HG03066 (cell line): ENCODE data around the gene CSH2.
"Not testable (repeated sequence)": the region's sequence is repeated elsewhere in the genome, so short reads cannot be mapped to it uniquely, and the experiment has no call there.

Experiments
- ATAC-seq: cut with Tn5 transposase; IDR thresholded peaks from one replicate; pipeline ENCODE4 v1.9.1; 2021; ENCODE audit warnings: low read depth; ENCODE audit not compliant: unreplicated experiment

CSH2 gene

GRCh38 chr17:63873577-63873976 lies at the start of gene CSH2:
TSS of gene CSH2 (minus strand) at chr17:63873677. CDS start at chr17:63873614, 63 bp downstream.
- not testable (repeated sequence) for ATAC-seq

DNA sequence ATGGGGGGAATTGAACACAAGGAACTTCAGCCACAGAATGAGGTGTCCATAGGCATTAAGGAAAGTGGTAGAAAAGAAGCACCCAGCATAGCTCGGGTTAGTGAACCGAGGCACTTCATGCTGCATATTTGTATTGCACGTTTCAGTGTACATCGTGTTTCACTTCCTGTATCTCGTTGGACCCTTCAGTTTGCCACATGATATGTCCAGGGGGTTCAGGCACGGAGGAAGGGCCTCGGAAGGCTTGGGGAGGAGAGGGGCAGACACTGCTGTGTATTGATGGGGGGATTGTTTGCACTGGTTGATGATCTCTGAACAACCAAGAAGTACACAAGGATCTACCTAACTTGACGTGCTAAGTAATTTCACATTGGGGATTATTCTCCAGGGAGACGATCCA lies 48.9 kb upstream of the CSH2 start:
- ATAC-seq: not testable (repeated sequence)

DNA sequence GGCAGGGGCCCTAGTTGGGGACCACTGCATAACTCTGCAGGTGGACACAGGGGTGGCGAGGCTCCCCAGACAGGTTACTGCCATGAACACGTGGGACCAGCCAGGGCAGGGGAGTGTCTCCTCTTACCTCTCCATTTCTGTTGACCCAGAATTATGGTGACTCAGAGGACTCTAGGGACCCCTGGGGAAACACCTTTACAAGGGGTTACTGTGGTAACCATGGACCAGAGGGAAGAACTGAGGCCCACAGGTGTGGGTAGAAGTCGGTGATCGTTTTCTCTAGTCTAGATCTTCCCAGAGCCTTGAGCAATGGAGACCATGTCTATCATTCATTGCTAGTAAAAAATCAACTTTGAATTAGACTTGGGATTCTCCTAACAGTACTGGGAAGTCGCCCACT lies 47.3 kb upstream of the CSH2 start:
- ATAC-seq: not testable (repeated sequence)

DNA sequence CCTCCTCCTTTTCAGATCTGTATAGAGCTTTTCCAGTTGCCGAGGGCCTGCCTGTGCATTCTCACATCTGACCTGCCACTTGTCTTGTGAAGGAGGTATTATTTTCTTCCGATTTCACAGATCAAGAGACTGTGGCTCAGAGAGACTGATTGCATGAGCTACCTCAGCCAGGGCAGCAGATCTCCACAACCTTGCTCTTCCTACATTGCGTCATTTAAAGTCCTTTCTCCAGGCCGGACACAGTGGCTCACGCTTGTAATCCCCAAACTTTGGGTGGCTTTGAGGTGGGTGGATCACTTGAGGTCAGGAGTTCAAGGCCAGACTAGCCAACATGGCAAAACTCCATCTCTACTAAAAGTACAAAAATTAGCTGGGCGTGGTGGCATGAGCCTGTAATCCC lies 46.6 kb upstream of the CSH2 start:
- ATAC-seq: not testable (repeated sequence)

- no peak for ATAC-seq
Observed at GRCh38 chr17:63919311-63919723, 45.8 kb upstream of the CSH2 start.

- ATAC-seq: not testable (repeated sequence)
Observed at GRCh38 chr17:63918789-63919305, 45.4 kb upstream of the CSH2 start, which contains the start of gene GH1. TSS of gene GH1 (minus strand) at chr17:63918839. CDS start at chr17:63918776, 63 bp downstream.

GRCh38 chr17:63918305-63918704 lies 44.8 kb upstream of the CSH2 start:
- no peak for ATAC-seq

- no peak for ATAC-seq
Observed at GRCh38 chr17:63917646-63918045, 44.2 kb upstream of the CSH2 start.

DNA sequence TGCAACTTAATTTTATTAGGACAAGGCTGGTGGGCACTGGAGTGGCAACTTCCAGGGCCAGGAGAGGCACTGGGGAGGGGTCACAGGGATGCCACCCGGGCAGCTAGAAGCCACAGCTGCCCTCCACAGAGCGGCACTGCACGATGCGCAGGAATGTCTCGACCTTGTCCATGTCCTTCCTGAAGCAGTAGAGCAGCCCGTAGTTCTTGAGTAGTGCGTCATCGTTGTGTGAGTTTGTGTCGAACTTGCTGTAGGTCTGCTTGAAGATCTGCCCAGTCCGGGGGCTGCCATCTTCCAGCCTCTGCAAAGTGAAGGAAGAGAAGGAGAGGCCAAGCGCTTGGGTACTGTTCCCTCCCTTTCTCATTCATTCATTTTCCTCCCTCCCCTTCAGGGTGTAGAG lies 43.7 kb upstream of the CSH2 start:
- ATAC-seq: not testable (repeated sequence)

DNA sequence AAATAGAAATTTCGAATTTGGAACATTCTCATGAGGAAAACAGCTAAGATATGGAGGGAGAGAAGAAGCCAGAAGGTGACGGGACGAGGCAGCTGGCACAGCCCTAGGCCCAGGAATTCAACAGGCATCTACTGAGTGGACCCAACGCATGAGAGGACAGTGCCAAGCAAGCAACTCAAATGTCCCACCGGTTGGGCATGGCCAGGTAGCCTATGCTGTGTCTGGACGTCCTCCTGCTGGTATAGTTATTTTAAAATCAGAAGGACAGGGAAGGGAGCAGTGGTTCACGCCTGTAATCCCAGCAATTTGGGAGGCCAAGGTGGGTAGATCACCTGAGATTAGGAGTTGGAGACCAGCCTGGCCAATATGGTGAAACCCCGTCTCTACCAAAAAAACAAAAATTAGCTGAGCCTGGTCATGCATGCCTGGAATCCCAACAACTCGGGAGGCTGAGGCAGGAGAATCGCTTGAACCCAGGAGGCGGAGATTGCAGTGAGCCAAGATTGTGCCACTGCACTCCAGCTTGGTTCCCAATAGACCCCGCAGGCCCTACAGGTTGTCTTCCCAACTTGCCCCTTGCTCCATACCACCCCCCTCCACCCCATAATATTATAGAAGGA lies 43.2 kb upstream of the CSH2 start:
- ATAC-seq: no peak

- ATAC-seq: not testable (repeated sequence)
Observed at GRCh38 chr17:63915753-63916152, 42.3 kb upstream of the CSH2 start.

DNA sequence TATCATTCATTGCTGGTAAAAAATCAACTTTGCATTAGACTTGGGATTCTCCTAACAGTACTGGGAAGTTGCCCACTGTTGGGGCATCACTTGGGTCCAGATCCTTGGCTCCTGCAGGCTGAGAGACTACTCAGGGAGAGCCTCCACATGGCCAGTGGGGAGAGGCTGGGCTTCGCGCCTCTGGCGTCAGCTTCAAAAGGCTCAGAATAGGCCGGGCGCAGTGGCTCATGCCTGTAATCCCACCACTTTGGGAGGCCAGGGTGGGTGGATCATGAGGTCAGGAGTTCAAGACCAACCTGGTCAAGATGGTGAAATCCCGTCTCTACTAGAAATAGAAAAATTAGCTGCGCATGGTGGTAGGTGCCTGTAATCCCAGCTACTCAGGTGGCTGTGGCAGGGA lies 41.0 kb upstream of the CSH2 start:
- ATAC-seq: no peak

- ATAC-seq: no peak
Observed at GRCh38 chr17:63911657-63912100, 38.2 kb upstream of the CSH2 start.

DNA sequence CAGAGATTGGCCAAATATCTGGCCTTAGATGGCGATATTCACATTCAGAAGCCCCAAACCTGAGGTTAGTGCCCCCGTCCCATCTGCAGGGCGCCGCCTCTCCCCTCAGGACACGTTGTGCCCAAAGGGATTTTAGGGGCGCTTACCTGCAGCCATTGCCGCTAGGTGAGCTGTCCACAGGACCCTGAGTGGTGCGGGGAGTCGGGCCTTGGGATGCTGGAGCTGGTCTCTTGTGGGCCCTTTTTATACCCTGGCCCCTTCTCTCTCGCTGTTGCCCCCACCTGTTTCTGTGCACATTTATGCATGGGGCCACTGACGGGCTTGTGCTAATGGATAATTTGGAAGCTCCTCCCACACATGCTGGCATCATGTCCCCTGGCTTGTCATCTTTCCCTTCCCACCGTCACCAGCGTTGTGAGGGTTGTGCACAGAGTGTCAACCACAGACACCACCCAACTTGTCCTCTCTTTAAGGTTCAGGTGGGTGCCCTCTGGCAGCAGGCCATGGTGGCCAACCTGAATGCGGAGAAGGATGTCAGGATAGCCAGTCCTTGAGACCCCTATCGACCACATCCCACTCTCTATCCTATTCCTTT lies 37.7 kb upstream of the CSH2 start, which contains the start of gene CSHL1:
TSS of gene CSHL1 (minus strand) at position 218 of the 595 bp plus-strand sequence. CDS start at position 156, 62 bp downstream.
- no peak for ATAC-seq

DNA sequence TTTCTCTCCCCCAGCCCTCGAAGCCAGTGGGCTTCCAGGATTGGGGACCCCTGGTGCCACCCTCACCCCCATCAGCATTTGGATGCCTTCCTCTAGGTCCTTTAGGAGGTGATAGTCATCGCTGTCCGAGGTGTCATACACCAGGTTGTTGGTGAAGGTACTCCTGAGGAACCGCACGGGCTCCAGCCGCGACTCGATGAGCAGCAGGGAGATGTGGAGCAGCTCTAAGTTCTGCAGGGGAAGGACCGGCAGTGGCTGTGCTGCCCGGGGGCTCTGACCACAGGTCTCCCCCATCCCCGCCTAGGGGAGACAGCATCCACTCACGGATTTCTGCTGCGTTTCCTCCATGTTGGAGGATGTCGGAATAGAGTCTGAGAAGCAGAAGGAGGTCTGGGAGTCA lies 36.6 kb upstream of the CSH2 start:
- no peak for ATAC-seq

GRCh38 chr17:63909586-63909985 lies 36.1 kb upstream of the CSH2 start:
- ATAC-seq: not testable (repeated sequence)

DNA sequence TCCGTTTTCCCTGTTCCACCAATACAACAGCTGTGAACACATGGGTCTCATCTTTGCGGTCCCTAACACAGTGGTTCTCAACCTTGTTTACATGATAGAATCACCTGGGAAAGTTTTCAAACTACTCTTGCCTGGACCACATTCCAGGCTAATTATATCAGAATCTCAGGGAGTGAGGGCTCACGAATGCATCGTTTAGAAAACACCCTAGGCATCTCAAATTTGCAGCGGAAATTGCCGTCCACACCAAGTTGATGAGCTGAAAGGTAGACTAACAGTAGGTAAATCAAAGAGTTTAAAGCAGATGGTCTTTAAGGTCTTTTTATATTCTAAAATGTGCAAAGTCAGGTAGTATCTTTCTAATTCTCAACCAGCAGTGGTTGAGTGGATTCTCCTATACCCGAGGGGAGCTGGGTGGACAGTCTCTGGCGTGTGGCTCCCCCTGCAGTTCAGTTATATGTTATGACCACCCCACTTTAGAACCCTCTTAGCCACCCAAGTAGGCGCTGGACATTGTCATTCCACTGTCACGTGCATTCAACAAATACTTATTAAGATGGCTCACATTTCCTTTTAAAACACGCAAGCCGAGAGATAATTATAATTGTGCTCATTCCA lies 33.8 kb upstream of the CSH2 start:
- not testable (repeated sequence) for ATAC-seq

DNA sequence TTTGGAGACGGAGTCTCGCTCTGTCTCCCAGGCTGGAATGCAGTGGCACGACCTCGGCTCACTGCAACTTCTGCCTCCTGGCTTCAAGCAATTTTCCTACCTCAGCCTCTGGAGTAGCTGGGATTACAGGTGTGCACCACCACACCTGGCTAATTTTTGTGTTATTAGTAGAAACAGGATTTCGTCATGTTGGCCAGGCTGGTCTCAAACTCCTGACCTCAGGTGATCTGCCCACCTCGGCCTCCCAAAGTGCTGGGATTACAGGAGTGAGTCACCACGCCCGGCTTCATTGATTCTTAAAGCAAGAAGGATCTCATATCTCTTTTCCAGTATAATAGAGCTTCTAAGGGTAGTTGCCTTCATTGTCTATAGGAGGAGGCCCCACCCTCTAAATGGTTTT lies 31.3 kb upstream of the CSH2 start:
- ATAC-seq: not testable (repeated sequence)

GRCh38 chr17:63903787-63904201 lies 30.3 kb upstream of the CSH2 start:
- not testable (repeated sequence) for ATAC-seq

GRCh38 chr17:63901971-63902370 lies 28.5 kb upstream of the CSH2 start:
- not testable (repeated sequence) for ATAC-seq
